GM04504 (cell line): ENCODE results near the gene C1orf52.
"Not testable (repeated sequence)": the region's sequence is repeated elsewhere in the genome, so short reads cannot be mapped to it uniquely, and the experiment has no call there.

ENCODE experiments used
- DNase-seq: peaks from one replicate; pipeline ENCODE4 v3.0.0-alpha.2; 2012; ENCODE audit warnings: low read depth

The C1orf52 gene

GRCh38 chr1:85277802-85278201 lies 18.3 kb upstream of the C1orf52 start:
- no peak for DNase-seq

GRCh38 chr1:85276978-85277639 lies 17.6 kb upstream of the C1orf52 start:
- DNase-seq = no peak

- peak; percentile 95 for DNase-seq
Measured at GRCh38 chr1:85276215-85276977, 16.9 kb upstream of the C1orf52 start, which contains the start of gene BCL10. BCL10 (minus strand) TSS chr1:85276632; CDS start chr1:85276352, 280 bp downstream.

- DNase-seq = no peak
Measured at GRCh38 chr1:85275701-85276214, 16.3 kb upstream of the C1orf52 start.

GRCh38 chr1:85274969-85275453 lies 15.5 kb upstream of the C1orf52 start:
- peak; percentile 60 for DNase-seq

- no peak for DNase-seq
Measured at GRCh38 chr1:85273397-85273796, 13.9 kb upstream of the C1orf52 start.

- DNase-seq = no peak
Measured at GRCh38 chr1:85268801-85269585, 9.5 kb upstream of the C1orf52 start.

GRCh38 chr1:85267313-85267712 lies 7.9 kb upstream of the C1orf52 start:
- DNase-seq = no peak

- DNase-seq = no peak
Measured at GRCh38 chr1:85264150-85264549, 4.7 kb upstream of the C1orf52 start.

GRCh38 chr1:85262985-85263384 lies 3.5 kb upstream of the C1orf52 start:
- DNase-seq = no peak

GRCh38 chr1:85259912-85260274 lies 431 bp upstream of the C1orf52 start:
- peak; percentile 46 for DNase-seq

GRCh38 chr1:85258536-85259117 lies 835 bp downstream of the C1orf52 start:
- DNase-seq = no peak

GRCh38 chr1:85249042-85249441 lies 10.4 kb downstream of the C1orf52 start:
- DNase-seq = not testable (repeated sequence)

- no peak for DNase-seq
Measured at GRCh38 chr1:85245891-85246290, 13.6 kb downstream of the C1orf52 start.

- DNase-seq = no peak
Measured at GRCh38 chr1:85245456-85245855, 14.0 kb downstream of the C1orf52 start.

- peak; percentile 86 for DNase-seq
Measured at GRCh38 chr1:85244271-85245061, 15.0 kb downstream of the C1orf52 start.

GRCh38 chr1:85243372-85243771 lies 16.1 kb downstream of the C1orf52 start:
- no peak for DNase-seq

- DNase-seq = no peak
Measured at GRCh38 chr1:85240643-85241042, 18.8 kb downstream of the C1orf52 start.

GRCh38 chr1:85240174-85240601 lies 19.3 kb downstream of the C1orf52 start:
- DNase-seq = no peak

- DNase-seq = no peak
Measured at GRCh38 chr1:85237613-85238012, 21.8 kb downstream of the C1orf52 start.
